Gastrocnemius medialis (tissue), 4 donors: ENCODE results near the gene CEP83. TPM values are rescaled to one million over a fixed set of nuclear protein-coding genes. Genes with fewer than 3 reads are reported as not detected.

ENCODE experiments used
- ATAC-seq, 2 donors: fragments of 150-250 bp; one replicate each; pipeline ENCODE4 v1.9.1; 2016
- DNase-seq, 2 donors: peaks; one replicate each; pipeline ENCODE4 v3.0.0-alpha.2; 2019
- H3K27ac ChIP-seq, 4 donors: fragments of 200-600 bp; sonication (generic); 1 replicate in 1 of 4; 2 replicates in 3 of 4; pipeline ENCODE4 v1.5.1; 2016 to 2018; ENCODE audit warnings: mild to moderate bottlenecking in 2 of 4, moderate library complexity in 1 of 4
- H3K27me3 ChIP-seq, 3 donors: fragments of 200-600 bp; sonication (generic) in 2 of 3; 1 replicate in 1 of 3; 2 replicates in 2 of 3; pipeline versions ENCODE4 v1.5.1 to v1.6.0; 2016 to 2019; ENCODE audit warnings: mild to moderate bottlenecking in 1 of 3, moderate library complexity in 1 of 3
- H3K36me3 ChIP-seq, 2 donors: fragments of 200-600 bp; sonication (generic) in 1 of 2; one replicate each; pipeline ENCODE4 v1.5.1; 2017 to 2018
- H3K4me1 ChIP-seq, 2 donors: fragments of 200-600 bp; sonication (generic) in 1 of 2; one replicate each; pipeline ENCODE4 v1.5.1; 2016 to 2017; ENCODE audit warnings: mild to moderate bottlenecking in 2 of 2
- H3K4me3 ChIP-seq, 4 donors: fragments of 200-600 bp; sonication (generic) in 3 of 4; 1 replicate in 1 of 4; 2 replicates in 3 of 4; pipeline ENCODE4 v1.5.1; 2016 to 2019; ENCODE audit warnings: mild to moderate bottlenecking in 2 of 4
- H3K9me3 ChIP-seq, 3 donors: fragments of 200-600 bp; sonication (generic) in 2 of 3; 1 replicate in 1 of 3; 2 replicates in 2 of 3; pipeline ENCODE4 v1.5.1; 2016 to 2019
- POLR2A ChIP-seq, 2 donors: fragments of 450-650 bp; IDR thresholded peaks; one replicate each; pipeline ENCODE4 v1.6.1; 2017; ENCODE audit warnings: antibody characterized with exemption in 2 of 2, mild to moderate bottlenecking in 2 of 2, moderate library complexity in 2 of 2
- in situ Hi-C, 4 donors: fragments of 200-750 bp; cut with MboI; loops; one replicate each; pipeline versions ENCODE4 v1.15.0 to v1.8.0; 2017; ENCODE audit warnings: low sequenced_read_pairs in 4 of 4
- intact Hi-C: fragments of 100-400 bp; cut with DNase I; formaldehyde crosslinking; loops from one replicate; pipeline ENCODE4 v1.15.1; 2023; ENCODE audit warnings: low total_unique reads
- total RNA-seq, 4 donors: library from RNA; depleted of rRNA; stranded (reverse); fragments of >200 nt; gene quantifications; one replicate each; pipeline versions ENCODE4 v1.1.0 to v1.2.3, GENCODE V29; 2016
- TF ChIP-seq, protein P1 (sequence below), 5 experiments: fragments of 450-650 bp in 3 of 5; fragments of 200-600 bp in 2 of 5; sonication (generic) in 2 of 5; IDR thresholded peaks in 4 of 5; conservative IDR thresholded peaks in 1 of 5; 1 replicate in 4 of 5; 2 replicates in 1 of 5; pipeline ENCODE4 v1.5.1; 2016 to 2019; ENCODE audit warnings: antibody characterized with exemption in 5 of 5, mild to moderate bottlenecking in 3 of 5, moderate library complexity in 3 of 5

The CEP83 gene
- total RNA-seq, 4 donors from 2014 or later, result 3.5 to 19.5 (median 11.2) TPM

DNA sequence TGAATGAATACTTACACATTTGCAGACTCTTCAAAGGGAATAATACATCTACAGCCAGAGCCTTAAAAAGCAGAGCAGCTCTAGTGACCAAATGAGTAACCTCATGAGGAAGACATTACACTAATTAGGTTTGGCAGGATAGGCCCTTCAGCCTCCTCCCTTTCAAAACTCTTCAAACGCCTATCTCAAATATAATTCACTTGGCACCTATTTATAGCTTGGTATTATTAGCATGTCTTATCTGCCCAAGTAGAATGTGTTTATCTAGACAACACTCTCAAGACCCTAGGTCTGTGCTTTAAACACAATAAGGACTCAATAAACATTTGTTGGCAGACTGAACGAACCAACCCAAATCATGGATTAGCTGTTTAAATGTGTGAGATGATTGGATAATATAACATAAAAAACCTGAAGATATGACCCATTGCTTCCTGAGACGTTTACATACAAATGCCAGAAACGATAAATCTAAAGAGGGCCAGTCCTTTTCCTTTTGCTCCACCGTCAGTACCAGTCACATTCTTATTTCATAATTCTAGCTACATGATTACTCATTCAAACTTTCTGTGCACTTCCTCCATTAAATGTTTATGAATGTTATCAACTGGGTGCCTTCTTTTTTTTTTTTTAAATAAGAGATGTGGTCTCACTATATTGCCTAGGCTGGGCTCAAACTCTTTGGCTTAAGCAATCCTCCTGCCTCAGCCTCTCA, 123.3 kb downstream of the CEP83 start:
- H3K27me3 ChIP-seq, result no peaks in the 10 kb centered on the region
- H3K9me3 ChIP-seq, result no peaks in the 10 kb centered on the region
- ATAC-seq, result no peak
- no peak for TF ChIP-seq POLR2A (IDR thresholded peaks at IDR 0.05)
- TF ChIP-seq, protein P1, sequence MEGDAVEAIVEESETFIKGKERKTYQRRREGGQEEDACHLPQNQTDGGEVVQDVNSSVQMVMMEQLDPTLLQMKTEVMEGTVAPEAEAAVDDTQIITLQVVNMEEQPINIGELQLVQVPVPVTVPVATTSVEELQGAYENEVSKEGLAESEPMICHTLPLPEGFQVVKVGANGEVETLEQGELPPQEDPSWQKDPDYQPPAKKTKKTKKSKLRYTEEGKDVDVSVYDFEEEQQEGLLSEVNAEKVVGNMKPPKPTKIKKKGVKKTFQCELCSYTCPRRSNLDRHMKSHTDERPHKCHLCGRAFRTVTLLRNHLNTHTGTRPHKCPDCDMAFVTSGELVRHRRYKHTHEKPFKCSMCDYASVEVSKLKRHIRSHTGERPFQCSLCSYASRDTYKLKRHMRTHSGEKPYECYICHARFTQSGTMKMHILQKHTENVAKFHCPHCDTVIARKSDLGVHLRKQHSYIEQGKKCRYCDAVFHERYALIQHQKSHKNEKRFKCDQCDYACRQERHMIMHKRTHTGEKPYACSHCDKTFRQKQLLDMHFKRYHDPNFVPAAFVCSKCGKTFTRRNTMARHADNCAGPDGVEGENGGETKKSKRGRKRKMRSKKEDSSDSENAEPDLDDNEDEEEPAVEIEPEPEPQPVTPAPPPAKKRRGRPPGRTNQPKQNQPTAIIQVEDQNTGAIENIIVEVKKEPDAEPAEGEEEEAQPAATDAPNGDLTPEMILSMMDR (IDR thresholded peaks at IDR 0.05 in 4 of 5, conservative IDR thresholded peaks at IDR 0.05 in 1 of 5), result no peak
- DNase-seq, result no peak
- intact Hi-C loops (loop anchor here (10.0 kb wide), 1 partner anchor 198 kb away; no protein-coding TSS in a partner anchor), in situ Hi-C loops (loop anchor here in 1 of 4 donors (25.0 kb wide), 1 partner anchor 99 kb away; no protein-coding TSS in a partner anchor)
- no peaks in the 10 kb centered on the region for H3K4me1 ChIP-seq
- no peaks in the 10 kb centered on the region for H3K36me3 ChIP-seq
- no peak overlapping the region for H3K27ac ChIP-seq
- H3K4me3 ChIP-seq, result no peak overlapping the region

DNA sequence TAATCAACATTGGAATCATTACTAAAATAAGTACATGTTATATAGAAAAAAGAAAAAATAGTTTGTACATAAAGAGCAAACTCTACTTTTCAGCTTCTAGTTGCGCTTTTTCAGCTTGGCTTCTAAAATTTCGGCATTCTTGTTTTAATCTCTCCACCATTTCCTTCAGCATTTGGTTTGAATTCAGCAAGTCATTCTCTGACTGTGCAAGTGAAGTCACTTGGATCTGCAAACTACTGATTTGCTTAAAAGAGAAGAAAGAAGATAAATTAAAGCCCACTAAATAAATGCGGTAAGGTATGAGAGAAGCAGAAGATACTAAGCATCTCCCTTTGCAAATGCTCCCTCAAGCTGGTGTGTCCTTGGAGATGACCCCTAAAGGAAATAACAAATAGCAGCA, 126.3 kb downstream of the CEP83 start:
- Histone ChIP-seq H3K9me3 (no peaks in the 10 kb centered on the region), H3K4me1 (no peaks in the 10 kb centered on the region), H3K36me3 (peaks cover 0 to 9% of the 10 kb centered on the region in 2 donors), H3K27me3 (no peaks in the 10 kb centered on the region), H3K27ac (no peak overlapping the region), H3K4me3 (no peak overlapping the region)
- ATAC-seq (no peak), DNase-seq (no peak)
- TF ChIP-seq, protein P1 (IDR thresholded peaks at IDR 0.05 in 4 of 5, conservative IDR thresholded peaks at IDR 0.05 in 1 of 5), result no peak
- TF ChIP-seq POLR2A (IDR thresholded peaks at IDR 0.05), result no peak
- intact Hi-C loops (loop anchor here (10.0 kb wide), 1 partner anchor 201 kb away; no protein-coding TSS in a partner anchor), in situ Hi-C loops (loop anchor here in 1 of 4 donors (25.0 kb wide), 1 partner anchor 96 kb away; no protein-coding TSS in a partner anchor)

DNA sequence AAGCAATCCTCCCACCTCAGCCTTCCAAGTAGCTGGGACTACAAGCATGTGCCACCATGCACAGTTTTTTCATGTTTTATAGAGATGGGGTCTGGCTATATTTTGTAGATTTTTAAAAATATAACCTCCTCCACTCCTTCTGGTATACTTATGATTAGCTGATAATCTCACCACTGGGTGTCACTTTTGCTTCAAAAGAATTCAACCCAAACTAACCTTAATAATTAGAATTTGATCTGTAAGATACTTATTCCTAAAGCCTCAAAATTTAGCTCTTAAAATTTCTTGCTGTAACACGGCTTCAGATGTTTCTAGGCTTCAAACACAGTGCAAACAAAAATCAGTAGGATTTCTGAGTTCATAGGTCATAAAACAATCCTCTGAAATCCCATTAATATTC, 130.3 kb downstream of the CEP83 start:
- no peaks in the 10 kb centered on the region for H3K27me3 ChIP-seq
- no peak overlapping the region for H3K27ac ChIP-seq
- no peaks in the 10 kb centered on the region for H3K4me1 ChIP-seq
- TF ChIP-seq, protein P1 (IDR thresholded peaks at IDR 0.05 in 4 of 5, conservative IDR thresholded peaks at IDR 0.05 in 1 of 5), result no peak
- TF ChIP-seq POLR2A (IDR thresholded peaks at IDR 0.05), result no peak
- DNase-seq (no peak), ATAC-seq (no peak)
- intact Hi-C loops (no loop called here), in situ Hi-C loops (loop anchor here in 1 of 4 donors (25.0 kb wide), 1 partner anchor 92 kb away; no protein-coding TSS in a partner anchor)
- H3K36me3 ChIP-seq, result peaks cover 0 to 32% of the 10 kb centered on the region in 2 donors
- no peak overlapping the region for H3K4me3 ChIP-seq
- H3K9me3 ChIP-seq, result no peaks in the 10 kb centered on the region

GRCh38 chr12:94327809-94328208, 131.9 kb downstream of the CEP83 start:
- TF ChIP-seq, protein P1 (IDR thresholded peaks at IDR 0.05 in 4 of 5, conservative IDR thresholded peaks at IDR 0.05 in 1 of 5), result no peak
- no peak for TF ChIP-seq POLR2A (IDR thresholded peaks at IDR 0.05)
- intact Hi-C loops (no loop called here), in situ Hi-C loops (loop anchor here in 1 of 4 donors (25.0 kb wide), 1 partner anchor 91 kb away; no protein-coding TSS in a partner anchor)
- DNase-seq (no peak), ATAC-seq (peak in 1 of 2 donors; percentile 42)
- Histone ChIP-seq H3K27ac (no peak overlapping the region), H3K4me1 (no peaks in the 10 kb centered on the region), H3K27me3 (no peaks in the 10 kb centered on the region), H3K9me3 (peaks cover 0 to 5% (median 0%) of the 10 kb centered on the region in 3 donors), H3K4me3 (no peak overlapping the region), H3K36me3 (peaks cover 0 to 42% of the 10 kb centered on the region in 2 donors)
